NCI-H1048 (cell line): Measurements from ENCODE around the gene HINT2.
A peak's percentile ranks its signal among the peaks of the same experiment; 100 is the strongest.

ENCODE experiments used
- DNase-seq: peaks from one replicate; lab custom pipeline; 2025; lab: John Stamatoyannopoulos, UW

Gene HINT2

DNA sequence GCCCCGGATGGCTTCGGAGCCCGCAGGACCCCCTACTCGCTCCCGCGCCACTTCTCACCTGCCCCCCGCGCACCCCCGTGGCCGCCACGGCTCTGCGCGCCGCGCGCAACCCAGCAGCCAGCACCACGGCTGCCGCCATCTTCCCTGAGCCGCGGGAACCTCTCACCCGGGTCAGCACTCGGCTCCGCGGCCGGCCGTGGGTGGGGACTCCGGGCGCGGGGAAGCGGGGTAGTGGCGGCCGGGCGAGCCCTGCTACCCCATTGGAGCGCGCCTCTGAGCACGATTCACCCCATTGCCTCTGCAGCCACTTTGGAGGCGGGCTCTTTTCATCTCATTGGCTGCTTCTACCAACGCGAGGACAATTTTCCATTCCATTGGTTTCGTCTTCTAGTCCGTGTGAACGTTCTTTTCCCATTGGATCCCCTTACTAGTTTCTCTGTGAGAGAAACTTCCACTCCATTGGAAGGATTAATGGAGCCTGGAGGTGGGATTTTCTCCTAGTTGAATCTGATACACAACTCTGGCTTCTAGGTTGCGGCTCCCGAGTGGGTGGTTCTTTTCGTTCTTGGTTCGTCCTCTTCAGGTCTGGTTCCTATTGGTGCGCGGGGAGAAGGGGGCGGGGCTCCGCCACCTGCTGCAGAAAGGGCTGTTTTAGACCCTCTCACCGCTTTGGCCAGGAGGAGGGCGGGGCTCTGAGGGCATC, at the start of gene HINT2:
Gene HINT2, minus strand, starts transcription at position 202 of the 703 bp plus-strand sequence. Its CDS starts 63 bp downstream, at position 139.
- peak; percentile 98 for DNase-seq

DNA sequence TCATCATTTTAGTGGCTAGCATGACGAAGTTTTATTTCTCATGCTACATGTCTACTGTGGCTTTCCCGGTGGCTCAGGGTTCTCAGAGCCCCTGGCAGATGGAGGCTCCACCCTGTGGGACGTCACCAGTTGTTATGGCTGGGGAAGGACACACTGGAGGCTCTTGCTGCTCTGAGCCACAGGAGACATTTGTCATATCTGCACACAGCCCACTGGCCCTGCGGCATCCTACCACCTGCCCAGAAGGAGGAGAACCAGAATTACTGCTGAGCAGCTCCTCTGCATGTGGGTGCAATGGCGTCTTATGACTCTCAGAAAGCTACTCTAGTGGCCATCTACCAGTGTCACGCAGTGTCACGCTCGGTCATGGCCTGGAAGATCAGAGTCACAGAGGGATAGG, 48.7 kb upstream of the HINT2 start:
- no peak for DNase-seq

DNA sequence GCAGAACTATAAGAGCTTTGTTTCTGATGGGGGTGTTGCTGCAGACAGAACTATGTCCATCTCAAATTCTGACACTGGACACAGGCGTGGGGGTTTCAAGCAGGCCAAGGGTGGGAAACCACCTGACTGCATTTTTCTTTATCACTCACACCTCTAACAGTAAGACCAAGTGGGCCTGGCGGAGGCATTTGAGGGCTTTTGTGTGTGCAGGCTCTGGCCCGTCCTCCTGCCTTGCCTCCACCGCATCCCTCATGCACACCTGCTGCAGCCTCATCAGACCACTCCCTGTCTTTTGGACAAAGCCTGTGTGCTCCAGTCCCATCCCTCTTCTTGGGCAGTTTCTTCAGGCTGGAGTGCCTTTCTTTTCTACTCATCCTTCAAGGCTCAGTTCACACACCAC, 47.5 kb upstream of the HINT2 start:
- DNase-seq, result no peak

DNA sequence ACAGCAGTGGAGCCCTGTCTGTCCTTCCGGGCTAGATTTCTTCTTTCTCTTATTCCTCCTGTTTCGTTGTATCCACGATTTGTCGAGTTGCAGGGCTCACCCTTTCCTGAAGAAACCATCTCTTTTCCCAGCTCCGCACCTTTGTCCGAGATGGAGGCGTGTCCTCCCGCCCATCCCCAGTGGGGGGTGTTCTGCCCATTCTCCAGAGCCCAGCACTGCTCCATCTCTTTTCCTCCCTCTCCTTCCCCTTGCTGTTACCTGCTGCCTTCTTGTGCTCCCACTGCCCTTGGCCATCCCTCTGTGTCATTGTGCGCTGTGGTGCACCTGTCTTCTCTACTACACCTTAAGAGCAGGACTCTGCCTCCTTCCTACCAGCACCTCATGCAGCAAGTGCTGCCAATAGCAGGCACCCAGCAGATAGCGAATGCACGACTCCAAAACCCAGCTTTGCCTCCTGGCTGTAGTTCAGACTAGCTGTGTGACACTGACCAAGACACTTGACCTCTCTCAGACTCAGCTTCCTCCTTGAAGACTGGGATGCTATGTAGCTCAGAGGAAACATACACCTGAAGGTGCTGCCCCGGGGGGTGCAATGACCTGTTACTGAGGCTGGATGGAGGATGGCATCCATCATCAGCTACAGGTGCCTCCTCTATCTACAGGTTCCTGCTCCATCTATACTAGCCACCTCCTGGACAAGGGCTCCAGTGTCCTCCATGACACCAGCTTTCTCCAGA, 46.5 kb upstream of the HINT2 start:
- DNase-seq, result no peak

DNA sequence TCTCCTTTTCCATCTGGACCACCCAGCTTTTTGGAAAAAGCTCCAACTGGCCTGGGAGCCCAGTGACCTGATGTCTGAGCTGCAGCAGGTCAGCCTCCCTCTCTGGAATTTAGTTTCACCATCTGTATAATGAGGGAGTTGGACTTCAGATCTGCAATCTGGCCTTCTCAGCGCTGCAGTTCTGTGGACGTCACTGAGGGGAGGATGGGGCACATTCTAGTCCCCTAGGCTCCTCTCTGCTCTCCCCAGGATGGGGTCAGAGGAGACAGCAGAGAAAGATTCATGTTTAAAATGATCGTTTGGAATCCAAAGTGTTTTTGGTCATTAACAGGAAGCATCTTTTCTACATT, 45.1 kb upstream of the HINT2 start:
- DNase-seq, result no peak

DNA sequence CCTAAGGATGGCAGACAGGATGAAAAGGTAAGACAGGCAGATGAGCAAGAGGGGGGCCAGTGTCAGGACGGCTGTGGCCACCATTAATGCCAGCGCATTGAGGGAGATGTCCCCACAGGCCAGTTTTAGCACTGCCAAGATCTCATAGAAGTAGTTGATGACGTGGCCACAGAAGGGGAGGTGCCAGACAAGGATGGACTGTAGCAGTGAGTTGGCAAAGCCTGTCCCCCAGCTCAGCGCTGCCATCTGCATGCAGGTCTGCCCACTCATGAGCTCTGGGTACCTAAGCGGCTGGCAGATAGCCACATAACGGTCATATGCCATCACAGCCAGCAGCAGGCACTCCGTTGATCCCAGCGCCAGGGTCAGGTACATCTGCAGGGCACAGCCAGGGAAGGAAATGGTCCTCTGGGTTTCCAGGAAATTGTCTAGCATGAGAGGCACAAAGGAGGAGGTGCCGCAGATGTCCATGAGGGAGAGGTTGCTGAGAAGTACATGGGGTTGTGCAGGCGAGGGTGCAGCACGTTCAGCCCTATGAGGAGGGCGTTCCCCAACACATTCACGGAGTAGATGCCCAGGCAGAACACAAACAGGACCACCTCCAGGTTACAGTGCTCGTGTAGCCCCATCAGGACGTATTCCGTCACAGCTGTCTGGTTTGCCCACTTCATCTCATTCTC, 44.6 kb upstream of the HINT2 start:
- DNase-seq, result no peak

DNA sequence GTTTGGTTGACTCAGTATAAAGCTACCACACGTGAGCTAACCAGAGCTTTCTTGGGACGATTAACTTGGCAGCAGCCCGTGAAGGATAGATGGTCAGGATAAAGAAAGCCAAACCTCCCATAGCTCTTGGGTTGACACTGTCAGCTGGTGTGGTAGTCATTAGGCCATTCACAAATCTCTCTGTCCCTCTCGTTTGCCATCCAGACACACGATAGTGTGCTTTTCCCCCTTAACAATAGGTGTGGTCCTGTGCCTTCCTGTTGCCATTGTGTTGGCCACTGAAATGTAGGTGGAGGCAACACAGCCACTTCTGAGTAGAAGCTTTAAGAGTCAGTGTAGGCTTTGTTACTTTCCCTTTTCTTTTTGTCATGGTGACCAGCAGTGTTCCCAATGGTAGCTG, 43.6 kb upstream of the HINT2 start:
- DNase-seq, result no peak

DNA sequence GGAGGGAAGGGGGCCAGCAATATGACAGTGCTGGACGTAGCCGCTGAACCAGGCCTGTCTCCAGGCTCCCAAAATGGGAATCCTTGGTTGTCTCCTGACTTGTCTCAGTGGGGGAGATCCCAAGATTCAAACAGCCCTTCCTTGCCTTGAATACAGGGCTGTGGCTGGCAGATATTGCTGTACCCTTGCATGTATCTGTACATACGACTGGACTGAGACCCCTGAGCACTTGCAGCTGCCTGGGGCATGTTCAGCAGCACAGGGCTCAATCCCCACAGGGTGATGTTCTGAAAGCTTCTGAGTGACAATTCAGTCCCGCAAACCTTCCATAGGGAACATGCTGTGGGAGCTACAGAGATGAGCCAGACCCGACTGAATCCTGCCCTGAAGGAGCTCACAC, 42.0 kb upstream of the HINT2 start:
- DNase-seq, result no peak

DNA sequence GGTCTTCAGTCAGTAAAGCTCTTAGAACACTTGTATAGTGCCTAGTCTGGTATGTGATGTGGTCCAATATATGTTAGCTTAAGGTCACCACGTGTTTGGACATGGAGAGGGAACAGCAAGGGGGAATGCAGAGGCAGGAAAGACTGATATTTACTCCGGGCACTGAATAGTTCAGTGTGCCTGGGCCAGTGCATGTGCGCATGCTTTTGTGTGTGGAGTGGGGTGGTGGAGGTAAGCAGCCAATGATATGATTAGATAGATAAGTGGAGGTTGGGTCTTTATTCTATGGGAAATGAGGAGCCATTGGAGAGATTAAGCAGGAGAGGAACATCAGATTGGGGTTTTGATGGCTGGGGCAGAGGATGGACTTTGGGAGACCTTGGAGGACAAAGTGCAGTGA, 41.4 kb upstream of the HINT2 start:
- DNase-seq, result no peak

DNA sequence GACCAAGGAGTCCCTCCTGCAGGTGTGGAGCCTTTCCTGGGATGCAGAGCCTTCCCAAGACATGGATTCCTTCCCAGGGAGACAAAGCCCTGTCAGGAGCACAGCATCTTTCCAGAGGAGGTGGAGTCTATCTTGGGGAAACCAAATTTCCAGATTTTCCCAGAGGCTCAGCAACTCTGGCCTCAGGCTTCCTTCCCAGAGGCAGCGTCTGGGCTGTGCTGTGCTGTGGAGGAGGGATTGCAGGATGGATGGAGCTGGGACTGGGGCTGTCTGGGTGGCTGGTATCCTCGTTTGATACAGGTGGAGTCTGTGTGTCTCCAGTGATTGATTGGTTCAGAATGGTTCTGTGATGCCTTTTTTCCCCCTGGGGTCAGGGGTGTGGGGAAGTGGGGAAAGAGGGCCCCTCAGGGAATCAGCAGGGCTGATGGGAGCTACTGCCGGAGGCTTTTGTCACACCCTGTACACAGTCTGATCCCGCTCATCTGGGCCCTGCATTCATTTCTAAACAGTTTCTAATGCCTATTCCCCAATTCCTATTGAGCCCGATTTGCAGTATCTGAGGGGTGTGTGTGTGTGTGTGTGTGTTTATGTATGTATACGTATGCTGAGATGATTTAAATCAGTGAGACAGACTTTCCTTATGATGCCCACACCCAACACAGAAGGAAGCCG, 39.4 kb upstream of the HINT2 start:
- no peak for DNase-seq

DNA sequence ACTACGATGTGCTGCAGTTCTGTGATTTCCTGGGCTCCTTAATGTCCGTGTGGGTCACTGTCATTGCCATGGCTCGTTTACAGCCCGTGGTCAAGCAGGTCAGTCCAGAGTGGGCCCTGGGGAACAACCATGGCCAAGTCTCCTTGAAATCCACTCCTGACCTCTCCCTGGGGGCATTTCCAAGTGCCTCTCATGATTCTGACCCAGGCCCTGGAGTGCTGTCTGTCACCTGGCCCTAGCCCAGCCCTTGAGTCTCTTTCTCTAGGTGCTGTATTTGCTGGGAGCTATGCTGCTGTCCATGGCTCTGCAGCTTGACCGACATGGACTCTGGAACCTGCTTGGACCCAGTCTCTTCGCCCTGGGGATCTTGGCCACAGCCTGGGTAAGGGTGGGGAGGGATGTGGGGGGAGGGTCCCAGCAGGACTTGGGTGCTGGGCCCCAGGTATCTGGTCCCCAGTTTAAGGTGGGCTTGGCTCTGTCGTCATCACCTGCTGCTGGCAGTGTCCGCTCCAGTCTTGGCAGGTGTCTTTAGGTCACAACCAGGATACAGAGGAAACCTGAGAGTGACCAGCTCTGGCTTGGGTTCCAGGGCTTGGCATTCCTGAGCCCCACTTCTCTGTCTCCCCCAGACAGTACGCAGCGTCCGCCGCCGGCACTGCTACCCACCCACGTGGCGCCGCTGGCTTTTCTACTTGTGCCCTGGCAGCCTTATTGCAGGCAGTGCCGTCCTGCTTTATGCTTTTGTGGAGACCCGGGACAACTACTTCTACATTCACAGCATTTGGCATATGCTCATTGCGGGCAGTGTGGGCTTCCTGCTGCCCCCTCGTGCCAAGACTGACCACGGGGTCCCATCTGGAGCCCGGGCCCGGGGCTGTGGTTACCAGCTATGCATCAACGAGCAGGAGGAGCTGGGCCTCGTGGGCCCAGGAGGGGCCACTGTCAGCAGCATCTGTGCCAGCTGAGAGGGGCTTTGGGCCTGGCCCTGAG, 38.3 kb upstream of the HINT2 start:
- no peak for DNase-seq

DNA sequence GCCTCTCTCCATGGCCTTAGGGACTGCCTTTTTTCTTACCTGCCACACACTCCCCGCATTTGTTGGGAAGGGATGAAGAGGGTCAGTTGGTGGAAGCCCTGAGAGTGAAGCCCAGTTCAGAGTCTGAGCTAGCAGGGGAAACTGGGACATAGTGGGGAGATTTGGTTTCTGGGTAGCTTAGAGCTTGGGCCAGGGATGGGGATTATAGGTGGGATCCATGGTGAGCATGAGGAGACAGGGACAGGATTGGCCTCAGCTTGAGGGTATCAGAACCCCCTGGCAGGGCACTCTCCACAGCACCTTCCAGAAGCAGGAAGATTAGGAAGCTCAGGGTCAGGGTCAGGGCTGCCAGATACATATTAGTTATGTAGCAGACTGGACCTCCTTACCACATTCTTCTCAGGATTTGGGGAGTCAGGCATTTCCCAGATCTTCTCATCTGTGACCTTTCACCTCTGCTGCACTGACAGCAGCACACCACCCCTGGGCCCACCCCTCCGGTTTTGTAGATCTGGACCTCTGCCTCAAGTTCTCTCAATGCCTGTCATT, 37.5 kb upstream of the HINT2 start:
- DNase-seq, result no peak

DNA sequence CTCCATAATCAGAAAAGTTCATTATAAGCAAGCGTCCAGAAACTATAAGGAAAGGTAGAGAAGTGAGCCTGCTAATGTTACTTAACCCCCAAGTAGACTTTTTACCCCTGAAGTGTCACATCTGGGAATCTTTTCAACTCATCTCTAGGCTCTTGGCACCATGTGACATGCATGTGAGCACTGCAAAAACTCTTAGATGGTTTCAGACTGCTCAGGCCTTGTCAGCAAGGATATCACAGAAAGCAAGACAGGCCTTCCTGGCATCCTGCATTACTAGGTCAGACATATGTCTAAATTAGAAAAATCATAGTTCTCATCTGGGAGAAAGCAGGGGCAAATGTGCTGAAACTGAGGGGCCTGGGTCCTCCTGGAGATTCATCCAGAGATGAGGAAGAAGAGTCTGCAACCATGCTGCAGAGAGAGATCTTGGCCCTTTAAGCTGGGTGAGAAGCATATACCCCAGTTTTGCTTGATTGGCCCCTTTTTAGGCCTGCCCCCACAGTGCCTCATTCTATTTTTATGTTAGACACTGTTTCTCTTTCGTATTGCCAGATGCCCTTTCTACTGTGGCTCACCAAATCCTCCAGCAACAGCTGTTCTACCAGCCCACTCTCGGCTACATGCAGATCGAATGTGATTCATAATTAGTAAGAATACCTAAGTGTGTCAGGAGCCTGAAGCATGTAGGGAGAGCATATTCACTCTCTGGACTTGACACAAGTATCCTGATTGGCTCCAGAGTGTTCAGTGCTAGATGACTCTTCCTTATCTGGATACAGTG, 33.1 kb upstream of the HINT2 start:
- DNase-seq, result no peak

DNA sequence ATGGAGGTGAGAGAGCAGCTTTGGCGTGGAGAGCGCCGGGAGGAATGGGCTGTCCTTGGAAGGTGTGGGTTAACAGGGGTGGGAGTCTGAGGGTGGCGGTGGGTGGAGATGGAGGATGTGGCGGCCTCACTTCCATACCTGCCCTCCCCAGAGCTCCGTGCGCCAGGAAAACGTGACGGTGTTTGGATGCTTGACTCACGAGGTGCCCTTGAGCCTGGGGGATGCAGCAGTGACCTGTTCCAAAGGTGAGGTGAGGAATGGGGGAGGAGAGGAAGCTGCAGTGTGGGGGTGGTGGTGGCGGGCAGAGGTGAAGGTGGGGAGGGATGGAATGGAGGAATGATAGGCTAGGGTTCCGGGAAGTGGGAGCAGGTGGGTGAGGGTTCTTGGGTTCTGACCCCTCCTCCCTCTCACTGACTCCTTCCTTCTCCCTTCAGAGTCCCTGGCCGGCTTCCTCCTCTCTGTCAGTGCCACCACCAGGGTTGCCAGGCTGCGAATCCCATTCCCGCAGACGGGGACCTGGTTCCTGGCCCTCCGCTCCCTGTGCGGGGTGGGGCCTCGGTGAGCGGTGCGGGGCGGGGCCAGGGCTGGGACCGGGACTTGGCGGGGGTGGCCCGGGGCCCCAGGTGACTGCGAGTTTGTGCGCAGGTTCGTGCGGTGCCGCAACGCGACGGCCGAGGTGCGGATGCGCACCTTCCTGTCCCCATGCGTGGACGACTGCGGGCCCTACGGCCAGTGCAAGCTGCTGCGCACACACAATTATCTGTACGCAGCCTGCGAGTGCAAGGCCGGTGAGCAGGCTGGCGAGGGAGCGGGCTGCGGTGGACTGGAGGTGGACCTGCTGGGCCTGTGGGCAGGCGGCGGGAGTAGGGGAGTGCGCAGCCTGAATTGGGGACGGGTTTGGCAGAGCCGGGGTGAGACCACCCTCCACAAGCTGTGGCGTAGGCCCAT, 31.3 kb upstream of the HINT2 start:
- DNase-seq, result no peak

DNA sequence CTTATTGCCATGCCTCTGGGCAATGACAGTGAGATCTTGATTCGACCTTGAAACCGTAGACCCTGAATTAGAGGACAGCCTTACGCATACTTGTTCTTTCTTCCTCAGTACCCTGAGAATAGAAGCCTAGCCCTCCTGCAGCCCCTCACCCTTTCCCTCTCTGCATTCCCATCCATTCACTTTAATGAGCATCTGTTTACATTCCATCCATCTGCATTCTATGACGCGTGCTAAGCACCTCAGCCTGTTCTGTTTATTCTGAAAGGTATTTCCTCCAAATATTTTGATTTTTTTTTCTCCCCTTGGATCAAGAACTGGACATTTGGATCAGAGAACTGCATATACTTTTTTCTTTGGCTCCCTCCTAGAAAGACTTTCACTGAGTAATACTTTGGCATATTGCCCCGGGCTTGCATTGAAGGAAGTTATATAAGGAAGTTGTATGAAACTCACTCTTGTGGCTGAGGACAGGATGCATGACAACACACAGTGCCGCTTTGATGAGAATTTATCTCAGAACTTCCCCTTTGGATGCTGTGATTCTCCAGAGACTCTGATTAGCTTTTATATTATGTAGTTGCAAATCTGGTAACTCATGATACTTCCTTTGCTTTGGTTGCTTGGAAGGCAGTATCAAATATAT, 29.9 kb upstream of the HINT2 start:
- DNase-seq, result no peak

DNA sequence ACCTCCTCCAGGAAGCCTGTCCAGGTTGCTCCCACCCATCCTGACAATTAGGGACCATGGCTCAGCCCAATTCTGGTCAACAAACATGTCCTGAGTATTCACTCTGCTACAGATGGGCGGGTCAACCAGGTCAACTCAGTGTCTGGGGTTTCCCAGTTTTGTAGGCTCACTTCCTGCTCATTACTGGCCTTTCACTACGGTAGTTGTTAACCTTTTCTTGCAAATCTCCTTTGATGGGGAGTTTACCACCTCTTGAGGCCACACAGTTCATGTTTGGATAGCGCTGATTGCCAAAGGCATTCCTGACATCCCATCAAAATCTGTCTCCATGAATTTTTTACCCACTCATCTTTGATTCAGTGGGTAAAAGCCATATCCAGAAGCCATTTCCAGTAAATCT, 28.0 kb upstream of the HINT2 start:
- DNase-seq, result no peak

DNA sequence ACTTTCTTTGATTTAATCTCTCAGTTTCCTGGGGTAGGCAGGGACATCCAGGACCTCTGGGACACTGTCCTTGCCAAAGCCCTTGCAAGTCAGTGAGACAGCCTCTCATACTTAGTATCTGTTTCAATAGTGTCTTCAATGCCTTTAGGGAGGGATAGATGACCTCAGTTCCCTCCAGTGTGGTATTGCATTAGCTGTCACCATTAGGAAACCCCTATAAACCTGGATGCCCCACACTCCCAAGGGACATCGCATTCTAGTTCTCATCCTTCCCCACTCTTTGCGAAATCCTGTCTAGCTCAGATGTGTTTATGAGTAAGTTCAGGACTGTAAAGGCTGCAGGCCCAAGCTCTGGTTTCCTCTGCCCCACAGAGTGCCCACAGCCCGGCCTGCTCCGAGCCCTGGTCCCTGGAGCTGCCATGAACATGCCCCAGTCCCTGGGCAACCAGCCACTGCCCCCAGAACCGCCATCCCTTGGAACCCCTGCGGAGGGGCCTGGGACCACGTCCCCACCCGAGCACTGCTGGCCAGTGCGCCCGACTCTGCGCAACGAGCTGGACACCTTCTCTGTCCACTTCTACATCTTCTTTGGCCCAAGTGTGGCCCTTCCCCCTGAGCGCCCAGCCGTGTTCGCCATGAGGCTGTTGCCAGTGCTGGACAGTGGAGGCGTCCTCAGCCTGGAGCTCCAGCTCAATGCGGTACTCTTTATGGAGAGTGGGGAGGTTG, 27.3 kb upstream of the HINT2 start:
- no peak for DNase-seq

DNA sequence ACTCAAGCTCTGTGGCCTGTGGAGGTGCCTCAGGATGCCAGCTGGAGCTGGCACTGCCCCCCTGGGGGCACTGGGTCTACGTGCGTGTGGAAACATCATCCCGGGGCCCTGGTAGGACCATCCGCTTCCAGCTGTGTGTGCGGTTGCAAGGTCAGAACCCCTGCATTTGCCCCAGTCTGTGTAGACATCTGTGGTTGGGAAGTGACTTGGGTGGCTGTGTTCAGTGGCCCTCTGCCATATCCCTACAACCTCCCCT, 26.7 kb upstream of the HINT2 start:
- DNase-seq, result no peak
